ENCODE results near the gene CACNA2D2.

Gene CACNA2D2

GRCh38 chr3:50478671-50479260 lies 24.7 kb downstream of the CACNA2D2 start:
- peaks cover 27% of the 10 kb centered on the region for H3K4me1 ChIP-seq (ENCODE audit: insufficient read depth, low read length, poor library complexity, severe bottlenecking)

GRCh38 chr3:50478051-50478450 lies 25.4 kb downstream of the CACNA2D2 start:
- H3K79me2 ChIP-seq (ENCODE audit: insufficient read depth, low read length) = no peaks in the 10 kb centered on the region
- no peaks in the 10 kb centered on the region for H3K36me3 ChIP-seq (ENCODE audit: insufficient read depth, low read length)
- H3K27me3 ChIP-seq (ENCODE audit: insufficient read depth, low read length, poor library complexity, severe bottlenecking) = no peaks in the 10 kb centered on the region
- H3K4me2 ChIP-seq (ENCODE audit: low read depth, low read length, poor library complexity, severe bottlenecking) = no peak overlapping the region
- peaks cover 30% of the 10 kb centered on the region for H3K4me1 ChIP-seq (ENCODE audit: insufficient read depth, low read length, poor library complexity, severe bottlenecking)
- peaks cover 2% of the 10 kb centered on the region; the same call in 1 of the 2 replicates for H3F3A ChIP-seq (ENCODE audit: low read depth)
- H3K4me3 ChIP-seq (ENCODE audit: low read length, poor library complexity, severe bottlenecking) = no peak overlapping the region
- no peaks in the 10 kb centered on the region for H3K9me3 ChIP-seq (ENCODE audit: insufficient read depth, low read depth, low read length)
- no peak overlapping the region for H3K9ac ChIP-seq (ENCODE audit: low read depth, low read length, poor library complexity, severe bottlenecking)
- H3K9me2 ChIP-seq (replicated peaks; ENCODE audit: low read depth, low read length) = no peaks in the 10 kb centered on the region
- no peak for TF ChIP-seq EZH2phosphoT487 (IDR thresholded peaks at IDR 0.05; ENCODE audit: borderline replicate concordance)
- no peak for TF ChIP-seq CTCF (conservative IDR thresholded peaks at IDR 0.05; ENCODE audit: low read length)
- H2AFZ ChIP-seq (ENCODE audit: low read length) = no peak overlapping the region
- H4K20me1 ChIP-seq (ENCODE audit: insufficient read depth, low read length, poor library complexity, severe bottlenecking) = no peaks in the 10 kb centered on the region

More at GRCh38 chr3:50478671-50479260, 24.7 kb downstream of the CACNA2D2 start:
- H3K79me2 ChIP-seq (ENCODE audit: insufficient read depth, low read length) = no peaks in the 10 kb centered on the region
- no peak overlapping the region for H3K9ac ChIP-seq (ENCODE audit: low read depth, low read length, poor library complexity, severe bottlenecking)
- H3K4me2 ChIP-seq (ENCODE audit: low read depth, low read length, poor library complexity, severe bottlenecking) = no peak overlapping the region
- H3K27me3 ChIP-seq (ENCODE audit: insufficient read depth, low read length, poor library complexity, severe bottlenecking) = no peaks in the 10 kb centered on the region
- no peaks in the 10 kb centered on the region for H4K20me1 ChIP-seq (ENCODE audit: insufficient read depth, low read length, poor library complexity, severe bottlenecking)
- H3F3A ChIP-seq (ENCODE audit: low read depth) = peaks cover 2% of the 10 kb centered on the region; the same call in 1 of the 2 replicates
- no peak overlapping the region for H2AFZ ChIP-seq (ENCODE audit: low read length)
- no peak overlapping the region for H3K4me3 ChIP-seq (ENCODE audit: low read length, poor library complexity, severe bottlenecking)
- H3K36me3 ChIP-seq (ENCODE audit: insufficient read depth, low read length) = no peaks in the 10 kb centered on the region
- H3K9me3 ChIP-seq (ENCODE audit: insufficient read depth, low read depth, low read length) = no peaks in the 10 kb centered on the region
- no peak for TF ChIP-seq CTCF (conservative IDR thresholded peaks at IDR 0.05; ENCODE audit: low read length)
- no peak for TF ChIP-seq EZH2phosphoT487 (IDR thresholded peaks at IDR 0.05; ENCODE audit: borderline replicate concordance)
- no peaks in the 10 kb centered on the region for H3K9me2 ChIP-seq (replicated peaks; ENCODE audit: low read depth, low read length)

- H3K4me3 ChIP-seq (ENCODE audit: low read length, poor library complexity, severe bottlenecking) = no peak overlapping the region
- H3K4me2 ChIP-seq (ENCODE audit: low read depth, low read length, poor library complexity, severe bottlenecking) = no peak overlapping the region
- H4K20me1 ChIP-seq (ENCODE audit: insufficient read depth, low read length, poor library complexity, severe bottlenecking) = no peaks in the 10 kb centered on the region
- no peaks in the 10 kb centered on the region for H3K79me2 ChIP-seq (ENCODE audit: insufficient read depth, low read length)
- H3K9me2 ChIP-seq (replicated peaks; ENCODE audit: low read depth, low read length) = no peaks in the 10 kb centered on the region
- H2AFZ ChIP-seq (ENCODE audit: low read length) = no peak overlapping the region
- H3K9me3 ChIP-seq (ENCODE audit: insufficient read depth, low read depth, low read length) = no peaks in the 10 kb centered on the region
- no peaks in the 10 kb centered on the region for H3K36me3 ChIP-seq (ENCODE audit: insufficient read depth, low read length)
- peaks cover 16% of the 10 kb centered on the region for H3K4me1 ChIP-seq (ENCODE audit: insufficient read depth, low read length, poor library complexity, severe bottlenecking)
- TF ChIP-seq CTCF (conservative IDR thresholded peaks at IDR 0.05; ENCODE audit: low read length) = no peak
- no peak for TF ChIP-seq EZH2phosphoT487 (IDR thresholded peaks at IDR 0.05; ENCODE audit: borderline replicate concordance)
- H3K27me3 ChIP-seq (ENCODE audit: insufficient read depth, low read length, poor library complexity, severe bottlenecking) = no peaks in the 10 kb centered on the region
- H3K9ac ChIP-seq (ENCODE audit: low read depth, low read length, poor library complexity, severe bottlenecking) = no peak overlapping the region
- peaks cover 2% of the 10 kb centered on the region; the same call in 1 of the 2 replicates for H3F3A ChIP-seq (ENCODE audit: low read depth)
These were observed 28.1 kb downstream of the CACNA2D2 start for GRCh38 chr3:50475348-50475747.
